Lung (tissue), 12 donors: ENCODE data around the gene HPN. TPM values are rescaled to one million over a fixed set of nuclear protein-coding genes. Genes with fewer than 3 reads are reported as not detected.
"Not testable (repeated sequence)": the region's sequence is repeated elsewhere in the genome, so short reads cannot be mapped to it uniquely, and the experiment has no call there.

Experiments
- ATAC-seq: fragments of 200-7000 bp; cut with Tn5 transposase; one replicate; pipeline ENCODE4 v1.9.1; 2020; ENCODE audit warnings: moderate number of reproducible peaks; ENCODE audit not compliant: insufficient read depth, low FRiP score
- DNase-seq, 3 donors: peaks; one replicate each; pipeline ENCODE4 v3.0.0-alpha.2; 2013 to 2017
- H3K27ac ChIP-seq, 2 donors: one replicate each; pipeline ENCODE4 v1.5.1; 2013; ENCODE audit warnings: mild to moderate bottlenecking in 2 of 2, moderate library complexity in 2 of 2, control low read depth in 1 of 2, inconsistent platforms in 1 of 2, low read depth in 1 of 2, low read length in 1 of 2
- H3K27me3 ChIP-seq, 3 donors: one replicate each; pipeline ENCODE4 v1.5.1; 2013; ENCODE audit warnings: low read length in 2 of 3; ENCODE audit not compliant: control insufficient read depth in 3 of 3, insufficient read depth in 3 of 3
- H3K36me3 ChIP-seq, 4 donors: one replicate each; pipeline ENCODE4 v1.5.1; 2013; ENCODE audit warnings: low read length in 4 of 4, mild to moderate bottlenecking in 1 of 4, moderate library complexity in 1 of 4; ENCODE audit not compliant: control insufficient read depth in 4 of 4, insufficient read depth in 4 of 4
- H3K4me1 ChIP-seq, 5 donors: one replicate each; pipeline ENCODE4 v1.5.1; 2013; ENCODE audit warnings: low read length in 5 of 5, mild to moderate bottlenecking in 2 of 5, moderate library complexity in 1 of 5; ENCODE audit not compliant: control insufficient read depth in 5 of 5, insufficient read depth in 5 of 5
- H3K4me3 ChIP-seq: one replicate; pipeline ENCODE4 v1.5.1; 2013; ENCODE audit warnings: mild to moderate bottlenecking, control low read depth, moderate library complexity
- H3K9ac ChIP-seq, 2 donors: one replicate each; pipeline ENCODE4 v1.5.1; 2013; ENCODE audit warnings: low read length in 2 of 2, control low read depth in 1 of 2; ENCODE audit not compliant: insufficient read depth in 1 of 2
- H3K9me3 ChIP-seq, 4 donors: one replicate each; pipeline ENCODE4 v1.5.1; 2013; ENCODE audit warnings: low read length in 3 of 4, mild to moderate bottlenecking in 1 of 4, moderate library complexity in 1 of 4; ENCODE audit not compliant: control insufficient read depth in 4 of 4, insufficient read depth in 3 of 4
- CTCF ChIP-seq: IDR thresholded peaks from 2 replicates; pipeline ENCODE4 v1.5.1; 2012; ENCODE audit warnings: mild to moderate bottlenecking; ENCODE audit errors: control extremely low read depth, extremely low read depth
- WGBS, 2 donors: extraction: QIAGEN DNeasy Blood & Tissue Kit; methylation state at CpG; one replicate each; pipeline ENCODE4 v1.1.7; 2013; 5-methylcytosine and 5-hydroxymethylcytosine counted together
- polyA plus RNA-seq, 2 donors: library from polyadenylated mRNA; stranded (reverse); fragments of 200-250 nt; gene quantifications; one replicate each; pipeline ENCODE4 v1.2.1, GENCODE V29; 2013
- total RNA-seq, 2 donors: library from RNA; depleted of rRNA in 1 of 2; stranded (reverse); fragments of >200 nt in 1 of 2; gene quantifications; one replicate each; pipeline ENCODE4 v1.2.1, GENCODE V29; 2014 to 2021
- donor health status: control.
- donor health status: control.
- donor health status: Bipolar disorder and iron deficiency.
- donor health status: healthy.
- donor health status: DM: yes; HTN: yes; CAD: no.

Gene HPN
- total and polyA plus RNA-seq, 4 donors = 15.4 to 41.4 (median 26.8) TPM

- Histone ChIP-seq H3K9me3 (no peaks in the 10 kb centered on the region), H3K4me3 (no peak overlapping the region), H3K27ac (peak overlapping the region in 1 of 2 donors; percentile 63), H3K36me3 (peaks cover 0 to 23% (median 20%) of the 10 kb centered on the region in 4 donors), H3K4me1 (peaks cover 5 to 38% (median 8%) of the 10 kb centered on the region in 5 donors), H3K9ac (no peak overlapping the region), H3K27me3 (no peaks in the 10 kb centered on the region)
- WGBS, 2 donors = 54 to 77% methylated on average over 15 of the region's 15 CpGs
- ATAC-seq (peak; percentile 73), DNase-seq (peak; percentile 38 to 75 (median 45))
- TF ChIP-seq CTCF = no peak
Measured at GRCh38 chr19:35006342-35006998, 35.1 kb upstream of the HPN start.

GRCh38 chr19:35006999-35007365 lies 34.5 kb upstream of the HPN start:
- DNase-seq (no peak), ATAC-seq (no peak)
- peak overlapping the region in 1 of 2 donors; percentile 52 for H3K27ac ChIP-seq
- H3K9ac ChIP-seq = no peak overlapping the region
- peaks cover 0 to 27% (median 22%) of the 10 kb centered on the region in 4 donors for H3K36me3 ChIP-seq
- H3K27me3 ChIP-seq = no peaks in the 10 kb centered on the region
- WGBS, 2 donors = 95 to 98% methylated on average over 5 of the region's 5 CpGs
- TF ChIP-seq CTCF = no peak
- H3K4me3 ChIP-seq = no peak overlapping the region
- H3K9me3 ChIP-seq = no peaks in the 10 kb centered on the region
- peaks cover 5 to 37% (median 8%) of the 10 kb centered on the region in 5 donors for H3K4me1 ChIP-seq

- Histone ChIP-seq H3K27ac (peak overlapping the region in 1 of 2 donors; percentile 52), H3K36me3 (peaks cover 0 to 31% (median 25%) of the 10 kb centered on the region in 4 donors), H3K4me1 (peaks cover 5 to 39% (median 8%) of the 10 kb centered on the region in 5 donors)
- not testable (repeated sequence) for H3K9me3 ChIP-seq, H3K4me3 ChIP-seq, DNase-seq, H3K27me3 ChIP-seq, H3K9ac ChIP-seq, ATAC-seq
- WGBS, 2 donors = 95 to 96% methylated on average over 8 of the region's 8 CpGs
Measured at GRCh38 chr19:35007427-35007826, 34.1 kb upstream of the HPN start.

- WGBS, 2 donors = 68 to 87% methylated on average over 12 of the region's 12 CpGs
- H3K4me3 ChIP-seq = no peak overlapping the region
- DNase-seq (no peak), ATAC-seq (no peak)
- H3K4me1 ChIP-seq = peaks cover 0 to 32% (median 5%) of the 10 kb centered on the region in 5 donors
- H3K27me3 ChIP-seq = no peaks in the 10 kb centered on the region
- peak overlapping the region in 1 of 2 donors; percentile 42 for H3K27ac ChIP-seq
- no peaks in the 10 kb centered on the region for H3K9me3 ChIP-seq
- peaks cover 0 to 37% (median 30%) of the 10 kb centered on the region in 4 donors for H3K36me3 ChIP-seq
- H3K9ac ChIP-seq = no peak overlapping the region
- TF ChIP-seq CTCF = no peak
Measured at GRCh38 chr19:35008891-35009341, 32.6 kb upstream of the HPN start.
